ENCODE measurements around the gene FAM3C.

The FAM3C gene

DNA sequence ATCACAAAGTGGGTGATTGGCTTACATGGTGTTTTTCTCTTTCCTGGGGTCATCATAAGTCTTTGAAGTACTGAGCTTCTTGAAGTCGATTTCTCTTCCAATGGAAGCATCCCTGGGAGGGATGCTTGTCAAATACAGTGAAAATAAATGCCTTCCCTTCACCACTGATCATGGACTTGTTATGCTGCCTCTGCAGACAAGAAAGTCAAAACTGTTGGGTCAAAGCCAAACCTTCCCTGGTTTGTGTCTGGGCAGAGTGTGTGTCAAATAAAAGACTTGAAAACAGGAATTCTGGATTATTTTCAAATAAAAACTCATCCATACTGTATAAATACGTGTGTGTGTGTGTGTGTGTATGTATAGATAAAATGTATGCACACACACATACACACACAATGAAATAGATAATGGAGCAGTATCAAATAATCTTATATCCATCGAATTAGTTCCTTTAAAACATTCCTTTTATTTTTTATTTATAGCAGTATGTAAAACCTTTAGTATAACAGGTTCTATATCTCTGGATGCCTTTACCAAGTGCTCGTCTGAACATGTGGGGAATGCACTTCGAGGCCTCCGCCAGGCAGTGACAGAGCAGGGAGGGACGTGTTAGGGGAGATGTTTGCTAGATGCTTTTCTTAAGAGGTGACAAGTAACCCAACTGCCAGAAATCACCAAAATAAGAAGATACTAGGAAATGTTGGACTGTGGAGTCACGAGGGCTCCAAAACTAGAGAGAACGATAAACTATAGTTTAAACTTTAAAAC is 94.5 kb downstream of the FAM3C start:
- TF ChIP-seq YY1 (IDR thresholded peaks at IDR 0.05; ENCODE audit: insufficient read depth, insufficient read length) (no peak), ZNF274 (IDR thresholded peaks at IDR 0.05; ENCODE audit: low read depth, low read length) (no peak), SUZ12 (IDR thresholded peaks at IDR 0.05; ENCODE audit: extremely low read depth, insufficient read depth, insufficient read length) (no peak)
- H3K9me3 ChIP-seq (ENCODE audit: insufficient read depth, low read length), result no peaks in the 10 kb centered on the region
- no peak overlapping the region for H3K4me3 ChIP-seq (ENCODE audit: insufficient read length, low read depth)
- no peaks in the 10 kb centered on the region for H3K4me1 ChIP-seq (ENCODE audit: insufficient read depth, insufficient read length)
- H3K27me3 ChIP-seq (ENCODE audit: insufficient read depth, insufficient read length), result no peaks in the 10 kb centered on the region
- DNase-seq (ENCODE audit: low read depth, low spot score), result no peak
- H3K9ac ChIP-seq (ENCODE audit: insufficient read length, low read depth), result no peak overlapping the region
- H3K36me3 ChIP-seq (ENCODE audit: insufficient read depth, insufficient read length, low read length), result no peaks in the 10 kb centered on the region

DNA sequence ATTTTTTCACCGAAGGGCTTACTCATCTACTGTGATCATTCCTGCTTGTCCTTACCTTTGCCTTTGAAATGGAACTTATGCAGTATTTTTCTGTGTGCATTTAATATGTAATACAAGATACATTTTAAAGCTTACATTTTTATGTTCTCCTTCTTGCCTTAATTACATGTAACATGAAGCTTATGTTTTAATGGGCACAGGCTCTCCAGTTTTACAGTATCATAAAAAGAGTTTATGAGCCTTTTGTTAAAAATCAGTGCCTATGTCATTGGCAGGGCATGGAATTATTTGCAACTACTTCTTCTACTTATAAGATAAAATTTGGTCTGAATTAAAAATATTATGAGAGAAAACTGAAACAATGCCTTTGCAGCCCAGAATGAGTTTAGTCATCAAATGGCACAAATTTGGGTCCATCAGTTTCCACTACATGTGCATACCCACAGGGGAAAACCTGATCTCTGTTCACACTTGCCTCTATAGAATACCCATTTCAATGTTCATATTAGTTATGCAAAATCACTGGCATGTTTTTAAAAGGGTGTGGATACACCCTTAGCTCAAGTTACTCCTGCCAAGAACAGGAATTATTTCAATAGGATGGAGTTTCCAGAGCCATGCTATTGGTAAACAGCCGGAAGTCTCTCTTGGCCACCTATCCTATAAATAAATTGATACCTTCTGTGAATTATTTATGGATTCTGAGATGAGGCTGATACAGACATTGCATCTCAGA is 95.3 kb downstream of the FAM3C start:
- no peak for DNase-seq (ENCODE audit: low read depth, low spot score)
- no peak overlapping the region for H3K4me3 ChIP-seq (ENCODE audit: insufficient read length, low read depth)

More for the DNA sequence above, 95.3 kb downstream of the FAM3C start:
- no peaks in the 10 kb centered on the region for H3K27me3 ChIP-seq (ENCODE audit: insufficient read depth, insufficient read length)
- no peaks in the 10 kb centered on the region for H3K36me3 ChIP-seq (ENCODE audit: insufficient read depth, insufficient read length, low read length)
- TF ChIP-seq YY1 (IDR thresholded peaks at IDR 0.05; ENCODE audit: insufficient read depth, insufficient read length), result no peak
- no peak for TF ChIP-seq SUZ12 (IDR thresholded peaks at IDR 0.05; ENCODE audit: extremely low read depth, insufficient read depth, insufficient read length)
- no peak for TF ChIP-seq ZNF274 (IDR thresholded peaks at IDR 0.05; ENCODE audit: low read depth, low read length)
- H3K4me1 ChIP-seq (ENCODE audit: insufficient read depth, insufficient read length), result no peaks in the 10 kb centered on the region
- H3K9ac ChIP-seq (ENCODE audit: insufficient read length, low read depth), result no peak overlapping the region
- H3K9me3 ChIP-seq (ENCODE audit: insufficient read depth, low read length), result no peaks in the 10 kb centered on the region
